GM23338 (cell line): ENCODE data around the gene NTM. TPM values are rescaled to one million over a fixed set of nuclear protein-coding genes. Genes with fewer than 3 reads are reported as not detected.

Experiments
- ATAC-seq: fragments of 200-7000 bp; cut with Tn5 transposase; 3 replicates; pipeline ENCODE4 v1.9.1; 2020
- DNase-seq: peaks from one replicate; pipeline ENCODE4 v3.0.0-alpha.2; 2015; ENCODE audit warnings: low spot score
- H2AFZ ChIP-seq: fragments of 200-600 bp; sonication (generic); 2 replicates; pipeline ENCODE4 v1.8.0; 2016; ENCODE audit warnings: antibody characterized with exemption, mild to moderate bottlenecking, moderate library complexity
- H3F3A ChIP-seq: fragments of 200-600 bp; sonication (generic); replicated peaks from 2 replicates; pipeline ENCODE4 v1.8.0; 2017; ENCODE audit warnings: antibody characterized with exemption, mixed run types, low read depth
- H3K27ac ChIP-seq: fragments of 200-600 bp; sonication (generic); 2 replicates; pipeline ENCODE4 v1.6.1; 2016; ENCODE audit warnings: low read depth
- H3K27me3 ChIP-seq: fragments of 200-600 bp; sonication (generic); 2 replicates; pipeline ENCODE4 v1.8.0; 2016; ENCODE audit warnings: mild to moderate bottlenecking, mixed run types, moderate library complexity; ENCODE audit not compliant: insufficient read depth
- H3K36me3 ChIP-seq: fragments of 200-600 bp; sonication (generic); 2 replicates; pipeline ENCODE4 v1.8.0; 2016; ENCODE audit warnings: mild to moderate bottlenecking; ENCODE audit not compliant: insufficient read depth
- H3K4me1 ChIP-seq: fragments of 200-600 bp; sonication (generic); 2 replicates; pipeline ENCODE4 v1.8.0; 2016; ENCODE audit warnings: mild to moderate bottlenecking, moderate library complexity; ENCODE audit not compliant: insufficient read depth
- H3K4me2 ChIP-seq: fragments of 200-600 bp; sonication (generic); 2 replicates; pipeline ENCODE4 v1.7.1; 2017; ENCODE audit warnings: mixed run types
- H3K4me3 ChIP-seq: fragments of 200-600 bp; sonication (generic); 2 replicates; pipeline ENCODE4 v1.6.1; 2016; ENCODE audit warnings: mixed run types
- H3K79me2 ChIP-seq: fragments of 200-600 bp; sonication (generic); replicated peaks from 2 replicates; pipeline ENCODE4 v1.8.0; 2017; ENCODE audit warnings: mild to moderate bottlenecking; ENCODE audit not compliant: insufficient read depth
- H3K9me2 ChIP-seq: fragments of 200-600 bp; sonication (generic); 2 replicates; pipeline ENCODE4 v1.8.0; 2017; ENCODE audit not compliant: insufficient read depth
- H4K20me1 ChIP-seq: fragments of 200-600 bp; sonication (generic); replicated peaks from 2 replicates; pipeline ENCODE4 v1.8.0; 2017; ENCODE audit warnings: mild to moderate bottlenecking; ENCODE audit not compliant: insufficient read depth
- H3K27ac Mint-ChIP-seq: 2 replicates; pipeline ENCODE4 v1.8.0; 2020; ENCODE audit warnings: inconsistent platforms, mild to moderate bottlenecking, moderate library complexity, mixed read lengths
- H3K27me3 Mint-ChIP-seq: 3 replicates; pipeline ENCODE4 v1.8.0; 2022; ENCODE audit warnings: low read depth, mild to moderate bottlenecking, moderate library complexity, mixed read lengths, inconsistent platforms; ENCODE audit not compliant: insufficient read depth, poor library complexity
- H3K36me3 Mint-ChIP-seq: 3 replicates; pipeline ENCODE4 v1.8.0; 2021; ENCODE audit warnings: low read depth, mild to moderate bottlenecking, inconsistent platforms, moderate library complexity, mixed read lengths
- H3K4me1 Mint-ChIP-seq: 3 replicates; pipeline ENCODE4 v1.8.0; 2020; ENCODE audit warnings: mild to moderate bottlenecking, inconsistent platforms, mixed read lengths
- H3K4me3 Mint-ChIP-seq: 3 replicates; pipeline ENCODE4 v1.8.0; 2021; ENCODE audit warnings: moderate library complexity, mild to moderate bottlenecking, inconsistent platforms, mixed read lengths
- H3K9me3 Mint-ChIP-seq: 3 replicates; pipeline ENCODE4 v1.8.0; 2020; ENCODE audit warnings: moderate library complexity, mild to moderate bottlenecking, inconsistent platforms, mixed read lengths
- CREB1 ChIP-seq: fragments of 250-450 bp; sonication (Bioruptor Pico); IDR thresholded peaks from 2 replicates; pipeline ENCODE4 v1.5.0; 2020; ENCODE audit warnings: low read depth, mild to moderate bottlenecking, moderate library complexity
- ETS1 ChIP-seq: IDR thresholded peaks from 2 replicates; pipeline ENCODE4 v1.6.1; 2016; ENCODE audit warnings: antibody characterized with exemption
- EZH2 ChIP-seq: fragments of 200-600 bp; sonication (generic); IDR thresholded peaks from one replicate; pipeline ENCODE4 v1.8.0; 2017; ENCODE audit warnings: antibody characterized with exemption, mild to moderate bottlenecking, low read depth; ENCODE audit not compliant: unreplicated experiment
- EZH2phosphoT487 ChIP-seq: fragments of 200-600 bp; sonication (generic); IDR thresholded peaks from one replicate; pipeline ENCODE4 v1.8.1; 2018; ENCODE audit warnings: antibody characterized with exemption; ENCODE audit not compliant: unreplicated experiment
- JUNB ChIP-seq: IDR thresholded peaks from one replicate; pipeline ENCODE4 v1.6.1; 2016; ENCODE audit warnings: antibody characterized with exemption; ENCODE audit not compliant: unreplicated experiment
- NANOG ChIP-seq: IDR thresholded peaks from 2 replicates; pipeline ENCODE4 v1.6.1; 2016; ENCODE audit warnings: antibody characterized with exemption, borderline replicate concordance
- POLR2AphosphoS5 ChIP-seq: IDR thresholded peaks from 2 replicates; pipeline ENCODE4 v1.6.1; 2016; ENCODE audit warnings: antibody characterized with exemption, low read depth
- REST ChIP-seq: IDR thresholded peaks from one replicate; pipeline ENCODE4 v1.6.1; 2018; ENCODE audit warnings: antibody characterized with exemption; ENCODE audit not compliant: unreplicated experiment
- STAT1 ChIP-seq: IDR thresholded peaks from one replicate; pipeline ENCODE4 v1.6.1; 2016; ENCODE audit warnings: antibody characterized with exemption; ENCODE audit not compliant: unreplicated experiment
- ZNF114 ChIP-seq: fragments of 250-450 bp; sonication (Bioruptor Pico); IDR thresholded peaks from 2 replicates; pipeline ENCODE4 v1.5.0; 2020; ENCODE audit warnings: mild to moderate bottlenecking, moderate library complexity
- ZNF331 ChIP-seq: fragments of 250-450 bp; sonication (Bioruptor Pico); IDR thresholded peaks from 2 replicates; pipeline ENCODE4 v1.5.0; 2020; ENCODE audit warnings: low read depth, mild to moderate bottlenecking, moderate library complexity
- polyA plus RNA-seq: library from polyadenylated mRNA; unstranded; fragments of >200 nt; fragmentation: Nextera tagmentation; extraction: Ambion mirVana; gene quantifications from 2 replicates; pipeline ENCODE4 v1.2.1, GENCODE V29; 2016
- total RNA-seq: library from RNA; depleted of rRNA; stranded (reverse); fragments of >200 nt; shearing (Covaris generic); gene quantifications from 2 replicates; pipeline ENCODE4 v1.2.3, GENCODE V29; 2014
- TF ChIP-seq, protein P1 (sequence below): fragments of 250-450 bp; sonication (Bioruptor Pico); IDR thresholded peaks from 2 replicates; pipeline ENCODE4 v1.5.0; 2020; ENCODE audit warnings: mild to moderate bottlenecking, moderate library complexity
- TF ChIP-seq, protein P2 (sequence below), 2 experiments: fragments of 200-600 bp in 1 of 2; sonication (generic) in 1 of 2; conservative IDR thresholded peaks; 2 replicates each; pipeline versions ENCODE4 v1.5.1 to v1.6.1; 2016 to 2017; ENCODE audit warnings: antibody characterized with exemption in 2 of 2, low read depth in 2 of 2, mild to moderate bottlenecking in 2 of 2, moderate library complexity in 1 of 2

The NTM gene
- total and polyA plus RNA-seq, 2 experiments from 2014 or later = 10.6 to 14.6 TPM

GRCh38 chr11:131653260-131653659 is 282.8 kb downstream of the NTM start:
- peaks cover 4% of the 10 kb centered on the region; the same call in 1 of the 2 replicates for H3K9me2 ChIP-seq
- no peak overlapping the region for H3K4me3 Mint-ChIP-seq
- no peaks in the 10 kb centered on the region; the same call in 1 of the 2 replicates for H3K36me3 ChIP-seq
- H3K27ac ChIP-seq = no peak overlapping the region
- peaks cover 9% of the 10 kb centered on the region for H3K27me3 Mint-ChIP-seq
- H3K36me3 Mint-ChIP-seq = no peaks in the 10 kb centered on the region
- peaks cover 64% of the 10 kb centered on the region for H3K4me1 Mint-ChIP-seq
- H2AFZ ChIP-seq = 0 out of 2 replicates have a peak overlapping the region, but pooled peaks have one; percentile 72
- TF ChIP-seq ZNF114 (CRISPR knock-in tag) = no peak
- TF ChIP-seq EZH2 = no peak
- TF ChIP-seq STAT1 = no peak
- no peak for TF ChIP-seq EZH2phosphoT487
- no peak for TF ChIP-seq REST
- TF ChIP-seq, protein P1, sequence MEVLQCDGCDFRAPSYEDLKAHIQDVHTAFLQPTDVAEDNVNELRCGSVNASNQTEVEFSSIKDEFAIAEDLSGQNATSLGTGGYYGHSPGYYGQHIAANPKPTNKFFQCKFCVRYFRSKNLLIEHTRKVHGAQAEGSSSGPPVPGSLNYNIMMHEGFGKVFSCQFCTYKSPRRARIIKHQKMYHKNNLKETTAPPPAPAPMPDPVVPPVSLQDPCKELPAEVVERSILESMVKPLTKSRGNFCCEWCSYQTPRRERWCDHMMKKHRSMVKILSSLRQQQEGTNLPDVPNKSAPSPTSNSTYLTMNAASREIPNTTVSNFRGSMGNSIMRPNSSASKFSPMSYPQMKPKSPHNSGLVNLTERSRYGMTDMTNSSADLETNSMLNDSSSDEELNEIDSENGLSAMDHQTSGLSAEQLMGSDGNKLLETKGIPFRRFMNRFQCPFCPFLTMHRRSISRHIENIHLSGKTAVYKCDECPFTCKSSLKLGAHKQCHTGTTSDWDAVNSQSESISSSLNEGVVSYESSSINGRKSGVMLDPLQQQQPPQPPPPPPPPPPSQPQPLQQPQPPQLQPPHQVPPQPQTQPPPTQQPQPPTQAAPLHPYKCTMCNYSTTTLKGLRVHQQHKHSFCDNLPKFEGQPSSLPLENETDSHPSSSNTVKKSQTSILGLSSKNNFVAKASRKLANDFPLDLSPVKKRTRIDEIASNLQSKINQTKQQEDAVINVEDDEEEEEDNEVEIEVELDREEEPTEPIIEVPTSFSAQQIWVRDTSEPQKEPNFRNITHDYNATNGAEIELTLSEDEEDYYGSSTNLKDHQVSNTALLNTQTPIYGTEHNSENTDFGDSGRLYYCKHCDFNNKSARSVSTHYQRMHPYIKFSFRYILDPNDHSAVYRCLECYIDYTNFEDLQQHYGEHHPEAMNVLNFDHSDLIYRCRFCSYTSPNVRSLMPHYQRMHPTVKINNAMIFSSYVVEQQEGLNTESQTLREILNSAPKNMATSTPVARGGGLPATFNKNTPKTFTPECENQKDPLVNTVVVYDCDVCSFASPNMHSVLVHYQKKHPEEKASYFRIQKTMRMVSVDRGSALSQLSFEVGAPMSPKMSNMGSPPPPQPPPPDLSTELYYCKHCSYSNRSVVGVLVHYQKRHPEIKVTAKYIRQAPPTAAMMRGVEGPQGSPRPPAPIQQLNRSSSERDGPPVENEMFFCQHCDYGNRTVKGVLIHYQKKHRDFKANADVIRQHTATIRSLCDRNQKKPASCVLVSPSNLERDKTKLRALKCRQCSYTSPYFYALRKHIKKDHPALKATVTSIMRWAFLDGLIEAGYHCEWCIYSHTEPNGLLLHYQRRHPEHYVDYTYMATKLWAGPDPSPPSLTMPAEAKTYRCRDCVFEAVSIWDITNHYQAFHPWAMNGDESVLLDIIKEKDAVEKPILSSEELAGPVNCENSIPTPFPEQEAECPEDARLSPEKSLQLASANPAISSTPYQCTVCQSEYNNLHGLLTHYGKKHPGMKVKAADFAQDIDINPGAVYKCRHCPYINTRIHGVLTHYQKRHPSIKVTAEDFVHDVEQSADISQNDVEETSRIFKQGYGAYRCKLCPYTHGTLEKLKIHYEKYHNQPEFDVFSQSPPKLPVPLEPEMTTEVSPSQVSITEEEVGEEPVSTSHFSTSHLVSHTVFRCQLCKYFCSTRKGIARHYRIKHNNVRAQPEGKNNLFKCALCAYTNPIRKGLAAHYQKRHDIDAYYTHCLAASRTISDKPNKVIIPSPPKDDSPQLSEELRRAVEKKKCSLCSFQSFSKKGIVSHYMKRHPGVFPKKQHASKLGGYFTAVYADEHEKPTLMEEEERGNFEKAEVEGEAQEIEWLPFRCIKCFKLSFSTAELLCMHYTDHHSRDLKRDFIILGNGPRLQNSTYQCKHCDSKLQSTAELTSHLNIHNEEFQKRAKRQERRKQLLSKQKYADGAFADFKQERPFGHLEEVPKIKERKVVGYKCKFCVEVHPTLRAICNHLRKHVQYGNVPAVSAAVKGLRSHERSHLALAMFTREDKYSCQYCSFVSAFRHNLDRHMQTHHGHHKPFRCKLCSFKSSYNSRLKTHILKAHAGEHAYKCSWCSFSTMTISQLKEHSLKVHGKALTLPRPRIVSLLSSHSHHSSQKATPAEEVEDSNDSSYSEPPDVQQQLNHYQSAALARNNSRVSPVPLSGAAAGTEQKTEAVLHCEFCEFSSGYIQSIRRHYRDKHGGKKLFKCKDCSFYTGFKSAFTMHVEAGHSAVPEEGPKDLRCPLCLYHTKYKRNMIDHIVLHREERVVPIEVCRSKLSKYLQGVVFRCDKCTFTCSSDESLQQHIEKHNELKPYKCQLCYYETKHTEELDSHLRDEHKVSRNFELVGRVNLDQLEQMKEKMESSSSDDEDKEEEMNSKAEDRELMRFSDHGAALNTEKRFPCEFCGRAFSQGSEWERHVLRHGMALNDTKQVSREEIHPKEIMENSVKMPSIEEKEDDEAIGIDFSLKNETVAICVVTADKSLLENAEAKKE (CRISPR knock-in tag) = no peak
- TF ChIP-seq JUNB = no peak
- TF ChIP-seq ZNF331 = no peak
- TF ChIP-seq POLR2AphosphoS5 = no peak
- no peak for TF ChIP-seq NANOG
- TF ChIP-seq, protein P2, sequence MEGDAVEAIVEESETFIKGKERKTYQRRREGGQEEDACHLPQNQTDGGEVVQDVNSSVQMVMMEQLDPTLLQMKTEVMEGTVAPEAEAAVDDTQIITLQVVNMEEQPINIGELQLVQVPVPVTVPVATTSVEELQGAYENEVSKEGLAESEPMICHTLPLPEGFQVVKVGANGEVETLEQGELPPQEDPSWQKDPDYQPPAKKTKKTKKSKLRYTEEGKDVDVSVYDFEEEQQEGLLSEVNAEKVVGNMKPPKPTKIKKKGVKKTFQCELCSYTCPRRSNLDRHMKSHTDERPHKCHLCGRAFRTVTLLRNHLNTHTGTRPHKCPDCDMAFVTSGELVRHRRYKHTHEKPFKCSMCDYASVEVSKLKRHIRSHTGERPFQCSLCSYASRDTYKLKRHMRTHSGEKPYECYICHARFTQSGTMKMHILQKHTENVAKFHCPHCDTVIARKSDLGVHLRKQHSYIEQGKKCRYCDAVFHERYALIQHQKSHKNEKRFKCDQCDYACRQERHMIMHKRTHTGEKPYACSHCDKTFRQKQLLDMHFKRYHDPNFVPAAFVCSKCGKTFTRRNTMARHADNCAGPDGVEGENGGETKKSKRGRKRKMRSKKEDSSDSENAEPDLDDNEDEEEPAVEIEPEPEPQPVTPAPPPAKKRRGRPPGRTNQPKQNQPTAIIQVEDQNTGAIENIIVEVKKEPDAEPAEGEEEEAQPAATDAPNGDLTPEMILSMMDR (conservative IDR thresholded peaks at IDR 0.05; ENCODE audit: low read depth in 2 of 2) = no peak
- TF ChIP-seq ETS1 = no peak
- no peak for TF ChIP-seq CREB1
- no peak overlapping the region for H3K27ac Mint-ChIP-seq
- H4K20me1 ChIP-seq = no peaks in the 10 kb centered on the region
- H3F3A ChIP-seq = no peaks in the 10 kb centered on the region
- DNase-seq = peak; percentile 26
- peak; percentile 24 for ATAC-seq
- H3K4me1 ChIP-seq = peaks cover 42% of the 10 kb centered on the region
- H3K79me2 ChIP-seq = no peaks in the 10 kb centered on the region
- peak overlapping the region; percentile 48 for H3K4me2 ChIP-seq
- no peaks in the 10 kb centered on the region; the same call in 2 of the 3 replicates for H3K9me3 Mint-ChIP-seq
- no peak overlapping the region for H3K4me3 ChIP-seq
- H3K27me3 ChIP-seq = no peaks in the 10 kb centered on the region
